ACHN (cell line): Measurements from ENCODE around the gene PRRC2B.
"Not testable (repeated sequence)": the region's sequence is repeated elsewhere in the genome, so short reads cannot be mapped to it uniquely, and the experiment has no call there.

Source experiments
- DNase-seq: peaks from one replicate; pipeline ENCODE4 v3.0.0-alpha.2; 2015
- in situ Hi-C: cut with HindIII; loops from 2 replicates; pipeline ENCODE4 v1.10.0; 2017; ENCODE audit warnings: low sequenced_read_pairs, low pct_ligation_motif_present, low pct_unique_long_range_greater_than_20kb

The PRRC2B gene

DNA sequence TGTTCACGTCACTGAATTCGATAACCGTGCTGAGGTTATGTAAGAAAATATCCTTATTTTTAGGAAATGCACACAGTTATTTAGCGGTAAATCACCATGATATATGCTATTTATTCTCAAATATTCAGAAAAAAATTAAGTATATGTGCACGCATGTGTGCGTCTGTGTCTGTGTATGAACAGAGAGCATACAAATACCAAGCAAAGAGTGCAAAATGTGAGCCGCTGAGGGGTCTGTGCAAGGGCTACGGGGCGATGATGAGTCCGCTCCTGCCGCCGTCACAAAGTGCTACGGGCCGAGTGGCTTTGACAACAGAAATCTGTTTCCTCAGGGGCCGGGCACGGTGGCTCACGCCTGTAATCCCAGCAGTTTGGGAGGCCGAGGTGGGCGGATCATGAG lies 144.1 kb downstream of the PRRC2B start:
- in situ Hi-C loops, result no loop called here

DNA sequence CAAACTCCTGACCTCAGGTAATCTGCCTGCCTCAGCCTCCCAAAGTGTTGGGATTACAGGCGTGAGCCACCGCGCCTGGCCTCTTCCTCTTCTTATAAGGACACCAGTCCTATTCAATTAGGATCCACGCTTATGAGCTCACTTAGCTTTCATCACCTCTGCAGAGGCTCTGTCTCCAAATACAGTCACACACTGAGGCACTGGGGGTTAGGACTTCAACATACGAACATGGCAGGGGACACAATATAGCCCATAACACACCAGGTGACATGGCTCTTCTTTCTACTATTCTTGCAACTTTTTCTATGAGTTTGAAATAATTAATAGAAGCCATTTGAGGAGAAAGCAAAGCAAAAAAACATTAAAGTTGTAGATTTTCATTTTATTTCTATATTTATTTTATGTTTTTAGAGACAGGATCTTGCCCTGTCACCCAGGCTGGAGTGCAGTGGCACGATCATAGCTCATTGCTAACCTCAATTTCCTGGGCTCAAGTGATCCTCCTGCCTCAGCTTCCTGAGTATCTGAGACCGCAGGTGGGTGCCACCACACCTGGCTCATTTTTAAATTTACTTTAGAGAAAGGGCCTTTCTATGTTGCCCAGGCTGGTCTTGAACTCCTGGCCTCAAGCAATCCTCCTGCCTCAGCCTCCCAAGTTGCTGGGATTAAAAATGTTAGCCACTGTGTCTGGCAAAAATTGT lies 145.5 kb downstream of the PRRC2B start:
- in situ Hi-C loops, result no loop called here
- DNase-seq, result no peak

More for the DNA sequence above, 144.1 kb downstream of the PRRC2B start:
- DNase-seq, result no peak

DNA sequence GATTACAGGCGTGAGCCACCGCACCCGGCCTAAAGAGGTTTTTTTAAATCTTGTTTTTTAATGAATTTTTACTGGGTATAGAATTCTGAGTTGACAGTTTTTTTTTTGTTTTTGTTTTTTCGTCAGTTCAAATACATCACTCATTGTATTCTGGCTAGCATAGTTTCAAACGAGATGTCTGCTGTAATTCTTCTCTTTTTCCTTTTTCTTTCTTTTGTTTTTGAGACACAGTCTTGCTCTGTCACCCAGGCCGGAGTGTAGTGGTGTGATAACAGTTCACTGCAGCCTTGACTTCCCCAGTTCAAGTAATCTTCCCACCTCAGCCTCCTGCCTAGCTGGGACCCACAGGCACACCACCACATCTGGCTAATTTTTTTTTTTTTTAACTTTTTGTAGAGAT lies 149.3 kb downstream of the PRRC2B start:
- in situ Hi-C loops, result no loop called here

DNA sequence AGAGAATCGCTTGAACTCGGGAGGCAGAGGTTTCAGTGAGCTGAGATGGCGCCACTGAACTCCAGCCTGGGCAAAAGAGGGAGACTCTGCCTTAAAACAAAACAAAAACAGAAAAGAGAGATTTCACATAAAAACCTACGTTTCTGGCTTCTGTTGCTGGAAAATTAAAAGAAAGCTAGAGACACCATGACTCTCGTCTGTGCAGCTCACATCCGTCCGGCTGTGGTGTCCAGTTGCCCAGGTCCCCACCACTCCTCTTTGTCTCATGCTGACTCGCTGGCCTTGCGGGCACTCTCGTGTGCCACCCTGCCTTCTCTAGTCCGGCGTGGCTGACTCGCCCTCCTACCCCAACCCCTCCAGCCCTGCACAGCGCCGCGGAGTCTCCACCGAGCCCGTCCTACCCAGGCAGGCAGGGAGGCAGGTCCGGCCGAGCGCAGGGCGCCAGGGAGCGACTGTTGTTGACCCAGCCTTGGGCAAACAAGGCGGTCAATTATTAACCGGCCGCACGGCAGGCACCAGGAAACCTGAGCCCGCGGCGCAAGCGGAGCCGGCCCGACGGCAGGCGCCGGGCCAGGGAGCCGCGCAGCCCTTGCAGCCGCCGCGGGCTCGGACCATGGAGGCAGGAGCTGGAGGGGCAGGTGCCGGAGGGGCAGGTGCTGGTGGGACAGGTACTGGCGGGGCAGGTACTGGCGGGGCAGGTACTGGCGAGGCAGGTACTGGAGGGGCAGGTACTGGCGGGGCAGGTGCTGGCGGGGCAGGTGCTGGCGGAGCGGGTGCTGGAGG lies 151.3 kb downstream of the PRRC2B start, which contains the start of gene PRRT1B:
Gene PRRT1B, plus strand, starts transcription at position 521 of the 783 bp plus-strand sequence. Its CDS starts 93 bp downstream, at position 614.
- DNase-seq, result peak; percentile 75
- in situ Hi-C loops, result no loop called here

More for the DNA sequence above, 149.3 kb downstream of the PRRC2B start:
- peak; percentile 17 for DNase-seq

DNA sequence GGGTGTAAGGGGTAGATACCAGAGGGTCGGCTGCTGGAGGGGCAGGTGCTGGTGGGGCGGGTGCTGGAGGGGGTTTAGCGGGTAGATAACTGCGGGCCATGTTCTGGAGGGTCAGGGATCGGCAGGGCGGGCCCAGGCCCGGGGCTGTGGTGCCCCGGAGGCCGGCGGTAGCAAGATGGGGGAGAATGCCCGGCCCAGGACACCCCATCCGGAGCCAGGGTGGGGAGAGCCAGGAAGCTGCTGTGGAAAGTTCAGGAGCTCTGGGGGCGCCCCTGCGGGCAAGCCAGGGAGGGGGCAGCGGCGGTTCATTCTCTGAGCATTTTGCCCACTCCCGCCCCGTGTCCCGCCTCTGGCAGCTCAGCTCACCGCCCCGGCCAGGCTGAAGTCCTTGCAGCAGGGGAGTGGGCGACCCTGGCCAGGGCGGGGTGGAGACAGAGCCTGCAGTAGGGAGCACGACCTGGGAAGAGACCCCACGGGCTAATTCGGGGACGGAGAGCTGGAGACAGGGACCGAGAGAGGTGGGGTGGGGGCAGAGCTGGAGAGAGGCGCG lies 152.0 kb downstream of the PRRC2B start:
- in situ Hi-C loops, result no loop called here
- DNase-seq, result no peak

DNA sequence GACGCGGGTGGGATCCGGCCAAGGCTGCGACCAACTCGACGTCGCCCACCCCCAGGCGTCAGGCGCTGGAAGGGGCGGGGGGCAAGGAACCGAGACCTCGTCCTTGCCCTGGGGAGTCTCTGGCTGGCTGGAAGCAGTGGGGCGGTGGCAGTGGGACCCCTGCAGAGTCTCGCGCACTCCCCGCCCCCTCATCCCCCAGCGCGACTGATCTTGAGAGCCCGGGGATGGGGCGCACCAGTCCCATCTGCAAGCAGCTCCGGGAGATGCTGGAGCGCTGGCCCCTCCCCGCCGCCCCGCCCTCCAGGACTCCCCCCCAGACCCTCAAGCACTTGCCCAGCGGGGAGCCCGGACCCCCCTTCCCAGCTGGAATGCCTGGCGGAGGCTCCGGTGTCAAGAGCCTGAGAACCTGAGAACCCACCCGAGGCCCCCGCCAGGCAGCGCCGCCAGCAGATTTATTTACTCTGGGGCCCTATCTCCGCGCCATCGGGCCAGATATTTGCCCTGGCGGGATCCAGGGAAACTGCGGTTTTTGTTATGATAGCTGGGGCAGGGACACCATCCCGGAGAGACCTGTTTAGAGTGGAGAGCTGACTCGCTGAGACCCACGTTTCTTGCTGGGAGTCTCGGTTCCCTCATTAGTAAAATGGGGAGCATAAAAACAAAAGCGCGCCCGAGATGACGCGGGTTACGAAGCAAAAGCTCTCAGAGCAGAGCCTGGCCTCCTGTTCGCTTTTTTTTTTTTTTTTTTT lies 152.6 kb downstream of the PRRC2B start:
- DNase-seq, result no peak
- in situ Hi-C loops, result no loop called here

DNA sequence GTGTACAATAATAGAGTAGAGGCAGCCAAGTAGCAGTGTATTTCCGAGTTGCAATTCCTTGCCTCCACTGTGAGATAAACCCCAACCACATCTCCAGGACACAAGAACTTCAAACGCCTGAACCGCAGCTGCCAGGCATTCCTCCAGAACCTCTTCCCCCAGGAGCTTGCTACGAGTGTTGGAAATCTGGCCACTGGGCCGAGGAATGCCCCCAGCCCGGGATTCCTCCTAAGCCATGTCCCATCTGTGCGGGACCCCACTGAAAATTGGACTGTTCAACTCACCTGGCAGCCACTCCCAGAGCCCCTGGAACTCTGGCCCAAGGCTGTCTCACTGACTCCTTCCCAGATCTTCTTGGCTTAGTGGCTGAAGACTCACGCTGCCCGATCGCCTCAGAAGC lies 155.3 kb downstream of the PRRC2B start:
- in situ Hi-C loops, DNase-seq: not testable (repeated sequence)
